ENCODE data around the gene MROH2A. TPM values are rescaled to one million over a fixed set of nuclear protein-coding genes. Genes with fewer than 3 reads are reported as not detected.

Gene MROH2A
- total and polyA plus RNA-seq, 4 donors = 0.80 TPM; not detected in 3

DNA sequence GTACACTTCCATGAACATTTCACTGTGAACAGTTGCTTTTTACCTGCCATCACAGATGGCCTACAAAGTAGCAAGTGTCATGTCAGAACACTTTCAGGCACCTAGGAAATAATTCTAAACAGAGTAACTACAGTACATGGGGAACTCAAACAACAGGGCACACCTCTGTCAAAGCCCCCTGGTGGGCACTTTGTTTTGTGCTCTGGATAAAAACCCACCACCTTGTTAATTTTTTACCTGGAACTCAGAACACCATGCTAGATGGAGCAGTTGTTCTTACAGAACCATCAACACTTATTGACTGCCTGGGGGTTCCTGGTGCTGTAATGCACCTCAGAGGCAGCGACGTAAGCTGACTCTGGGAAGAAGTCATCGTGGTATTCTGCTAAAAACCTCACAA lies 87.7 kb downstream of the MROH2A start:
- TF ChIP-seq, protein P1, sequence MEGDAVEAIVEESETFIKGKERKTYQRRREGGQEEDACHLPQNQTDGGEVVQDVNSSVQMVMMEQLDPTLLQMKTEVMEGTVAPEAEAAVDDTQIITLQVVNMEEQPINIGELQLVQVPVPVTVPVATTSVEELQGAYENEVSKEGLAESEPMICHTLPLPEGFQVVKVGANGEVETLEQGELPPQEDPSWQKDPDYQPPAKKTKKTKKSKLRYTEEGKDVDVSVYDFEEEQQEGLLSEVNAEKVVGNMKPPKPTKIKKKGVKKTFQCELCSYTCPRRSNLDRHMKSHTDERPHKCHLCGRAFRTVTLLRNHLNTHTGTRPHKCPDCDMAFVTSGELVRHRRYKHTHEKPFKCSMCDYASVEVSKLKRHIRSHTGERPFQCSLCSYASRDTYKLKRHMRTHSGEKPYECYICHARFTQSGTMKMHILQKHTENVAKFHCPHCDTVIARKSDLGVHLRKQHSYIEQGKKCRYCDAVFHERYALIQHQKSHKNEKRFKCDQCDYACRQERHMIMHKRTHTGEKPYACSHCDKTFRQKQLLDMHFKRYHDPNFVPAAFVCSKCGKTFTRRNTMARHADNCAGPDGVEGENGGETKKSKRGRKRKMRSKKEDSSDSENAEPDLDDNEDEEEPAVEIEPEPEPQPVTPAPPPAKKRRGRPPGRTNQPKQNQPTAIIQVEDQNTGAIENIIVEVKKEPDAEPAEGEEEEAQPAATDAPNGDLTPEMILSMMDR (IDR thresholded peaks at IDR 0.05; ENCODE audit: control extremely low read depth, extremely low read depth) = no peak
- Histone ChIP-seq H3K9ac (ENCODE audit: insufficient read depth in 1 of 2, low read length in 2 of 2) (no peak overlapping the region), H3K27ac (ENCODE audit: low read depth in 1 of 2, low read length in 1 of 2) (no peak overlapping the region), H3K9me3 (ENCODE audit: control insufficient read depth in 4 of 4, insufficient read depth in 3 of 4, low read length in 3 of 4) (peaks cover 0 to 14% (median under 1%) of the 10 kb centered on the region in 4 donors), H3K27me3 (ENCODE audit: control insufficient read depth in 3 of 3, insufficient read depth in 3 of 3, low read length in 2 of 3) (no peaks in the 10 kb centered on the region), H3K36me3 (ENCODE audit: control insufficient read depth in 4 of 4, insufficient read depth in 4 of 4, low read length in 4 of 4) (peaks cover 0 to 2% (median 0%) of the 10 kb centered on the region in 4 donors), H3K4me3 (no peak overlapping the region), H3K4me1 (ENCODE audit: control insufficient read depth in 5 of 5, insufficient read depth in 5 of 5, low read length in 5 of 5) (no peaks in the 10 kb centered on the region)
- WGBS, 2 donors = 91 to 93% methylated on average over 3 of the region's 3 CpGs
- DNase-seq = no peak
- ATAC-seq (ENCODE audit: insufficient read depth, low FRiP score) = no peak

DNA sequence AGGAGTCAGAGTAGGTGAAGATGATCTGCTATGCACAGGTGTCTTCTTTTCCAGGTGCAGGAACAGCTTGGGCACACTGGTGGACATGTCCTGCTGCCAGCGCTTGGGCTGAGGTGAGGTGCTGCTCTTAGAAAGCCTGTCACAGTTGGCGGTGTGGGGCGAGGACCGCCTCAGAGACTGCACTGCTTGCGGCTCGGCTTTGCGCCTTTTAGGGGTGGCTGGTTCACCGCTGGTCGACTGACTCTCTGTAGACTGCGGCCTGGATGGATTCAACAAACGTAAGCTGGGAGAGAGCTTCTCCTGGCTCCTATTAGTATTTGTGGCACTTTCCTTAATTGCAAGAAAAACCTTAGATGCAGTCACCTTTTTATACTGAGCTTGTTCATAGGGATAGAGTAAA lies 88.3 kb downstream of the MROH2A start:
- H3K36me3 ChIP-seq (ENCODE audit: control insufficient read depth in 4 of 4, insufficient read depth in 4 of 4, low read length in 4 of 4) = peaks cover 0 to 2% (median 0%) of the 10 kb centered on the region in 4 donors
- no peak overlapping the region for H3K9ac ChIP-seq (ENCODE audit: insufficient read depth in 1 of 2, low read length in 2 of 2)
- ATAC-seq (ENCODE audit: insufficient read depth, low FRiP score) (no peak), DNase-seq (no peak)
- peaks cover 0 to 14% (median under 1%) of the 10 kb centered on the region in 4 donors for H3K9me3 ChIP-seq (ENCODE audit: control insufficient read depth in 4 of 4, insufficient read depth in 3 of 4, low read length in 3 of 4)
- no peak overlapping the region for H3K4me3 ChIP-seq
- H3K27ac ChIP-seq (ENCODE audit: low read depth in 1 of 2, low read length in 1 of 2) = no peak overlapping the region
- WGBS, 2 donors = 95 to 98% methylated on average over 11 of the region's 11 CpGs
- TF ChIP-seq, protein P1 (IDR thresholded peaks at IDR 0.05; ENCODE audit: control extremely low read depth, extremely low read depth) = no peak
- H3K27me3 ChIP-seq (ENCODE audit: control insufficient read depth in 3 of 3, insufficient read depth in 3 of 3, low read length in 2 of 3) = no peaks in the 10 kb centered on the region
- no peaks in the 10 kb centered on the region for H3K4me1 ChIP-seq (ENCODE audit: control insufficient read depth in 5 of 5, insufficient read depth in 5 of 5, low read length in 5 of 5)

DNA sequence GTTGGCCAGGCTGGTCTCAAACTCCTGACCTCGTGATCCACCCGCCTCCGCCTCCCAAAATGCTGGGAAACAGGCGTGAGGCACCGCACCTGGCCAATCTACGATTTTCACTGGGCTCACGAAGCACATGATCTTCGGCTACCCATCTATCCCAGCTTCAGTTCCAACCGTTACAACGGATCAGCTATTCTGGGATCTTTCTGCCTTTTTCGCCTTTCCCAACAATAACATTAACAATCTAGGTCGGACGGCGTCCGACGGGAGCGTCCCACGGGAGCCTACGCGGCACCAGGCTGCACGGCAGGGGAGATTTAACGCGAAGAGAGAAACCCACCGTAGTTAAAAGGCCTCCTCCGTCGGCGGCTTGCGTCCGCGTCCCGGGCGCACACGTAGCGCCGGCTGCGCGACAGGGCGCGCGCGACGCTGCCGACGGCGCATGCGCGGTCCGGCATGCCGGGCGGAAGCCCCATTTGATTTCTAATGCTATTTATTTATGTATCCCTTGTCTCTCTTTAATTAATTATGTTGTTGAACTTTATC lies 89.9 kb downstream of the MROH2A start, which contains the start of gene MSL3B:
TSS of gene MSL3B (minus strand) at position 394 of the 540 bp plus-strand sequence.
- DNase-seq = peak; percentile 49 to 60 (median 52)
- no peak within 1 kb of the TSS for H3K27ac ChIP-seq (ENCODE audit: low read depth in 1 of 2, low read length in 1 of 2)
- H3K36me3 ChIP-seq (ENCODE audit: control insufficient read depth in 4 of 4, insufficient read depth in 4 of 4, low read length in 4 of 4) = peaks cover 0 to 2% (median 0%) of the 10 kb centered on the region in 4 donors
- H3K4me1 ChIP-seq (ENCODE audit: control insufficient read depth in 5 of 5, insufficient read depth in 5 of 5, low read length in 5 of 5) = no peaks in the 10 kb centered on the region
- 11 to 17% methylated on average over 50 of the region's 50 CpGs for WGBS, 2 donors
- peak; percentile 47 for ATAC-seq (ENCODE audit: insufficient read depth, low FRiP score)
- peak within 1 kb of the TSS in 1 of 2 donors; percentile 28 for H3K9ac ChIP-seq (ENCODE audit: insufficient read depth in 1 of 2, low read length in 2 of 2)
- H3K9me3 ChIP-seq (ENCODE audit: control insufficient read depth in 4 of 4, insufficient read depth in 3 of 4, low read length in 3 of 4) = peaks cover 0 to 14% (median under 1%) of the 10 kb centered on the region in 4 donors
- no peaks in the 10 kb centered on the region for H3K27me3 ChIP-seq (ENCODE audit: control insufficient read depth in 3 of 3, insufficient read depth in 3 of 3, low read length in 2 of 3)
- H3K4me3 ChIP-seq = peak within 1 kb of the TSS; percentile 16
- TF ChIP-seq, protein P1 (IDR thresholded peaks at IDR 0.05; ENCODE audit: control extremely low read depth, extremely low read depth) = no peak
